HG03571 (cell line): Measurements from ENCODE around the gene EGFR.
"Not testable (repeated sequence)": the region's sequence is repeated elsewhere in the genome, so short reads cannot be mapped to it uniquely, and the experiment has no call there.

Source experiments
- ATAC-seq: cut with Tn5 transposase; IDR thresholded peaks from one replicate; pipeline ENCODE4 v1.9.1; 2021; ENCODE audit not compliant: unreplicated experiment

Gene EGFR

GRCh38 chr7:55034776-55035175 lies 16.0 kb downstream of the EGFR start:
- ATAC-seq, result no peak

- not testable (repeated sequence) for ATAC-seq
These were observed 16.6 kb downstream of the EGFR start for GRCh38 chr7:55035410-55035809.

- ATAC-seq, result no peak
These were observed 18.3 kb downstream of the EGFR start for GRCh38 chr7:55036950-55037736.

- no peak for ATAC-seq
These were observed 25.0 kb downstream of the EGFR start for GRCh38 chr7:55043691-55044370.

- ATAC-seq, result no peak
These were observed 25.5 kb downstream of the EGFR start for GRCh38 chr7:55044371-55044717.

GRCh38 chr7:55044791-55045190 lies 26.0 kb downstream of the EGFR start:
- ATAC-seq, result no peak

- ATAC-seq, result no peak
These were observed 27.9 kb downstream of the EGFR start for GRCh38 chr7:55046582-55047342.

- no peak for ATAC-seq
These were observed 29.5 kb downstream of the EGFR start for GRCh38 chr7:55048221-55048859.

GRCh38 chr7:55050281-55050680 lies 31.5 kb downstream of the EGFR start:
- no peak for ATAC-seq

GRCh38 chr7:55052081-55052480 lies 33.3 kb downstream of the EGFR start:
- ATAC-seq, result no peak

GRCh38 chr7:55052741-55053427 lies 34.1 kb downstream of the EGFR start:
- no peak for ATAC-seq

- no peak for ATAC-seq
These were observed 35.1 kb downstream of the EGFR start for GRCh38 chr7:55053651-55054571.

- ATAC-seq, result no peak
These were observed 35.9 kb downstream of the EGFR start for GRCh38 chr7:55054758-55055157.

GRCh38 chr7:55055479-55055878 lies 36.7 kb downstream of the EGFR start:
- no peak for ATAC-seq

GRCh38 chr7:55056068-55056467 lies 37.3 kb downstream of the EGFR start:
- no peak for ATAC-seq

GRCh38 chr7:55056577-55057480 lies 38.0 kb downstream of the EGFR start:
- ATAC-seq, result no peak

- no peak for ATAC-seq
These were observed 39.5 kb downstream of the EGFR start for GRCh38 chr7:55058314-55058713.

- ATAC-seq, result no peak
These were observed 40.2 kb downstream of the EGFR start for GRCh38 chr7:55059021-55059420.

GRCh38 chr7:55060085-55060484 lies 41.3 kb downstream of the EGFR start:
- no peak for ATAC-seq
